Astrocyte of the spinal cord (primary cell): ENCODE data around the gene NAT14.
"Not testable (repeated sequence)": the region's sequence is repeated elsewhere in the genome, so short reads cannot be mapped to it uniquely, and the experiment has no call there.

Experiments used
- DNase-seq: peaks from one replicate; pipeline ENCODE4 v3.0.0; 2011; ENCODE audit warnings: low read depth, low spot score
- H3K4me3 ChIP-seq: 2 replicates; pipeline ENCODE4 v1.5.1; 2011; ENCODE audit warnings: low read depth, mild to moderate bottlenecking, low read length, moderate library complexity
- CTCF ChIP-seq: IDR thresholded peaks from 2 replicates; pipeline ENCODE4 v1.5.1; 2012; ENCODE audit warnings: low read depth, mild to moderate bottlenecking, low read length, inconsistent platforms
- in situ Hi-C: cut with HindIII; loops from 2 replicates; pipeline ENCODE4 v1.10.0; 2017; ENCODE audit warnings: low sequenced_read_pairs

The NAT14 gene

GRCh38 chr19:55492362-55492944 is 7.5 kb downstream of the NAT14 start:
- in situ Hi-C loops: no loop called here
- TF ChIP-seq CTCF: no peak
- DNase-seq: no peak

GRCh38 chr19:55493052-55493644 is 8.2 kb downstream of the NAT14 start:
- H3K4me3 ChIP-seq: no peak overlapping the region
- no peak for TF ChIP-seq CTCF
- no peak for DNase-seq
- in situ Hi-C loops: no loop called here

More at GRCh38 chr19:55492362-55492944, 7.5 kb downstream of the NAT14 start:
- H3K4me3 ChIP-seq: no peak overlapping the region

GRCh38 chr19:55493645-55494171 is 8.7 kb downstream of the NAT14 start:
- in situ Hi-C loops: no loop called here
- no peak for DNase-seq
- H3K4me3 ChIP-seq: no peak overlapping the region
- no peak for TF ChIP-seq CTCF

- TF ChIP-seq CTCF: no peak
- in situ Hi-C loops: no loop called here
- peak overlapping the region; percentile 12 for H3K4me3 ChIP-seq
- DNase-seq: peak; percentile 41
Measured at GRCh38 chr19:55494172-55494761, 9.3 kb downstream of the NAT14 start.

GRCh38 chr19:55495646-55496349 is 10.8 kb downstream of the NAT14 start:
- no peak for TF ChIP-seq CTCF
- no peak for DNase-seq
- no peak overlapping the region for H3K4me3 ChIP-seq
- in situ Hi-C loops: no loop called here

- H3K4me3 ChIP-seq, DNase-seq, in situ Hi-C loops: not testable (repeated sequence)
Measured at GRCh38 chr19:55496820-55497219, 11.8 kb downstream of the NAT14 start.
